K562 (cell line): ENCODE measurements around the gene BPIFB2. TPM values are rescaled to one million over a fixed set of nuclear protein-coding genes. Genes with fewer than 3 reads are reported as not detected.
A peak's percentile ranks its signal among the peaks of the same experiment; 100 is the strongest.

ENCODE experiments used
- ATAC-seq: fragments of 200-7000 bp; cut with Tn5 transposase; 3 replicates; pipeline ENCODE4 v1.9.1; 2020; ENCODE audit warnings: moderate library complexity
- BruUV-seq: library from RNA; stranded (reverse); fragments of 400-500 nt; replicated peaks from 2 replicates; lab custom pipeline; 2021; lab: Mats Ljungman, UMichigan
- CTCF ChIA-PET: fragments of 300-600 bp; formaldehyde crosslinking; extraction: SDS; loops from one replicate; lab custom pipeline; 2021; ENCODE audit warnings: low intra/inter-chr PET ratio; lab: Yijun Ruan, JAX
- POLR2A ChIA-PET: fragments of 300-600, 350-650 bp; sonication (Branson Sonifier 250); formaldehyde crosslinking; extraction: SDS; loops from one replicate; lab custom pipeline; 2021; ENCODE audit warnings: antibody characterized with exemption, inconsistent platforms; lab: Yijun Ruan, JAX
- DNase-seq, 4 experiments: peaks; one replicate each; pipeline versions ENCODE4 v3.0.0 to v3.0.0-alpha.2; 2011 to 2018; ENCODE audit warnings: low spot score in 3 of 4, mixed read lengths in 3 of 4; ENCODE audit errors: extremely low read depth in 1 of 4
- FAIRE-seq: peaks from 2 replicates; lab custom pipeline; 2011; peaks lifted over from hg19 to GRCh38; lab: Jason Lieb, UNC
- H2AFZ ChIP-seq: 2 replicates; pipeline ENCODE4 v1.6.0; 2011; ENCODE audit warnings: low read depth, low read length, control low read depth, inconsistent platforms
- H3K27ac ChIP-seq: fragments of 200-600 bp; 3 replicates; pipeline ENCODE4 v1.8.0; 2011; ENCODE audit warnings: low read depth, mild to moderate bottlenecking, control low read depth, inconsistent platforms, low read length, moderate library complexity, mixed read lengths; ENCODE audit errors: extremely low read depth
- H3K27me3 ChIP-seq, 2 experiments: fragments of 300-600 bp in 1 of 2; 2 replicates in 1 of 2; 3 replicates in 1 of 2; pipeline versions ENCODE4 v1.6.0 to v1.8.0; 2011; ENCODE audit warnings: inconsistent platforms in 2 of 2, low read length in 2 of 2, mild to moderate bottlenecking in 1 of 2, mixed read lengths in 1 of 2, moderate library complexity in 1 of 2; ENCODE audit not compliant: control insufficient read depth in 2 of 2, insufficient read depth in 2 of 2
- H3K36me3 ChIP-seq: fragments of 300-600 bp; 3 replicates; pipeline ENCODE4 v1.8.0; 2011; ENCODE audit warnings: mild to moderate bottlenecking, low read length, inconsistent platforms; ENCODE audit not compliant: control insufficient read depth, insufficient read depth
- H3K4me1 ChIP-seq, 2 experiments: fragments of 200-600 bp in 1 of 2; replicated peaks in 1 of 2; 2 replicates in 1 of 2; 3 replicates in 1 of 2; pipeline versions ENCODE4 v1.5.1 to v1.8.0; 2011; ENCODE audit warnings: inconsistent platforms in 2 of 2, low read length in 2 of 2, mild to moderate bottlenecking in 1 of 2, mixed read lengths in 1 of 2, moderate library complexity in 1 of 2; ENCODE audit not compliant: control insufficient read depth in 2 of 2, insufficient read depth in 2 of 2
- H3K4me2 ChIP-seq: 2 replicates; pipeline ENCODE4 v1.6.1; 2011; ENCODE audit warnings: low read length, control low read depth, inconsistent platforms, mixed read lengths; ENCODE audit not compliant: insufficient read depth
- H3K4me3 ChIP-seq: fragments of 200-600 bp; sonication (generic), shearing (Covaris generic); 2 replicates; pipeline ENCODE4 v1.5.1; 2016; ENCODE audit warnings: control low read depth, inconsistent platforms
- H3K79me2 ChIP-seq: fragments of 200-600 bp; 3 replicates; pipeline ENCODE4 v1.8.0; 2011; ENCODE audit warnings: low read length, inconsistent platforms; ENCODE audit not compliant: control insufficient read depth, insufficient read depth
- H3K9ac ChIP-seq, 2 experiments: 2 replicates each; pipeline versions ENCODE4 v1.6.0 to v1.6.1; 2011; ENCODE audit warnings: low read depth in 2 of 2, low read length in 2 of 2, control low read depth in 1 of 2, inconsistent platforms in 1 of 2, mild to moderate bottlenecking in 1 of 2, mixed read lengths in 1 of 2; ENCODE audit not compliant: insufficient read depth in 1 of 2
- H3K9me1 ChIP-seq: one replicate; pipeline ENCODE4 v1.6.0; 2011; ENCODE audit warnings: inconsistent platforms, mild to moderate bottlenecking, low read length, moderate library complexity; ENCODE audit not compliant: control insufficient read depth, insufficient read depth
- H3K9me3 ChIP-seq: replicated peaks from 2 replicates; pipeline ENCODE4 v1.5.1; 2011; ENCODE audit warnings: low read depth, low read length, inconsistent platforms; ENCODE audit not compliant: control insufficient read depth, insufficient read depth
- H4K20me1 ChIP-seq: replicated peaks from 2 replicates; pipeline ENCODE4 v1.6.1; 2011; ENCODE audit warnings: low read length, inconsistent platforms, mixed read lengths; ENCODE audit not compliant: control insufficient read depth, insufficient read depth
- ASH1L ChIP-seq: fragments of 450-650 bp; IDR thresholded peaks from 2 replicates; pipeline ENCODE4 v1.6.1; 2018; ENCODE audit warnings: borderline replicate concordance, mild to moderate bottlenecking, low read depth; ENCODE audit not compliant: partially characterized antibody
- CCNT2 ChIP-seq: IDR thresholded peaks from 2 replicates; pipeline ENCODE4 v1.6.1; 2011; ENCODE audit warnings: borderline replicate concordance, low read depth, mild to moderate bottlenecking, moderate library complexity, mixed read lengths, low read length; ENCODE audit not compliant: insufficient read length; ENCODE audit errors: extremely low read depth
- SP2 ChIP-seq: IDR thresholded peaks from 2 replicates; pipeline ENCODE4 v1.6.1; 2011; ENCODE audit warnings: mild to moderate bottlenecking, low read depth, low read length, moderate library complexity; ENCODE audit not compliant: poor library complexity, severe bottlenecking; ENCODE audit errors: extremely low read depth
- THRB ChIP-seq: fragments of 450-650 bp; formaldehyde crosslinking; conservative IDR thresholded peaks from 2 replicates; pipeline ENCODE4 v1.4.0; 2022; ENCODE audit warnings: mild to moderate bottlenecking, missing genetic modification characterization
- USF1 ChIP-seq: sonication (generic); formaldehyde crosslinking; IDR thresholded peaks from 2 replicates; pipeline ENCODE4 v1.9.0; 2022; ENCODE audit warnings: mild to moderate bottlenecking, missing genetic modification reagents
- ZC3H4 ChIP-seq: sonication (generic); formaldehyde crosslinking; IDR thresholded peaks from 2 replicates; pipeline ENCODE4 v1.9.0; 2021; ENCODE audit warnings: missing genetic modification reagents, borderline replicate concordance
- ZNF282 ChIP-seq: sonication (generic); formaldehyde crosslinking; IDR thresholded peaks from 2 replicates; pipeline ENCODE4 v1.8.1; 2023; ENCODE audit warnings: missing genetic modification reagents
- WGBS: fragments of 100-300 bp; shearing (Covaris generic); methylation state at CpG from one replicate; pipeline ENCODE4 v1.1.6; 2016; ENCODE audit warnings: low coverage, mixed read lengths; ENCODE audit not compliant: insufficient coverage; ENCODE audit errors: missing lambda C conversion rate; 5-methylcytosine and 5-hydroxymethylcytosine counted together
- in situ Hi-C: fragments of 300-500 bp; cut with MboI; formaldehyde crosslinking; loops from 4 replicates; pipeline ENCODE4 v1.15.0; 2018; ENCODE audit warnings: inconsistent platforms, mixed read lengths
- intact Hi-C: fragments of 100-400 bp; cut with micrococcal nuclease; formaldehyde crosslinking; loops from 2 replicates; pipeline ENCODE4 v1.14.2; 2022
- polyA plus RNA-seq, 8 experiments: library from polyadenylated mRNA; depleted of rRNA in 4 of 8; stranded (reverse) in 5 of 8; unstranded in 3 of 8; fragments of >200 nt; fragmentation: Nextera tagmentation in 2 of 8; fragmentation: Illumina TruSeq in 1 of 8; extraction: Ambion mirVana in 2 of 8; extraction: Trizol in 1 of 8; gene quantifications; 2 replicates each; pipeline versions ENCODE4 v1.2.1 to v1.2.3, GENCODE V29; 2011 to 2014; ENCODE audit warnings: inconsistent platforms in 1 of 8, missing spikeins in 1 of 8
- total RNA-seq, 7 experiments: library from RNA; depleted of rRNA in 6 of 7; stranded (reverse); fragments of >200 nt in 6 of 7; fragmentation: Illumina TruSeq in 2 of 7; extraction: Trizol in 2 of 7; gene quantifications; 2 replicates each; pipeline versions ENCODE4 v1.2.1 to v1.2.3, GENCODE V29; 2011 to 2021; ENCODE audit warnings: low replicate concordance in 1 of 7

BPIFB2 gene
- total and polyA plus RNA-seq, 9 of the 15 experiments (the other 6 are each of a cell fraction or from before 2014, with no cell fraction given): not detected

DNA sequence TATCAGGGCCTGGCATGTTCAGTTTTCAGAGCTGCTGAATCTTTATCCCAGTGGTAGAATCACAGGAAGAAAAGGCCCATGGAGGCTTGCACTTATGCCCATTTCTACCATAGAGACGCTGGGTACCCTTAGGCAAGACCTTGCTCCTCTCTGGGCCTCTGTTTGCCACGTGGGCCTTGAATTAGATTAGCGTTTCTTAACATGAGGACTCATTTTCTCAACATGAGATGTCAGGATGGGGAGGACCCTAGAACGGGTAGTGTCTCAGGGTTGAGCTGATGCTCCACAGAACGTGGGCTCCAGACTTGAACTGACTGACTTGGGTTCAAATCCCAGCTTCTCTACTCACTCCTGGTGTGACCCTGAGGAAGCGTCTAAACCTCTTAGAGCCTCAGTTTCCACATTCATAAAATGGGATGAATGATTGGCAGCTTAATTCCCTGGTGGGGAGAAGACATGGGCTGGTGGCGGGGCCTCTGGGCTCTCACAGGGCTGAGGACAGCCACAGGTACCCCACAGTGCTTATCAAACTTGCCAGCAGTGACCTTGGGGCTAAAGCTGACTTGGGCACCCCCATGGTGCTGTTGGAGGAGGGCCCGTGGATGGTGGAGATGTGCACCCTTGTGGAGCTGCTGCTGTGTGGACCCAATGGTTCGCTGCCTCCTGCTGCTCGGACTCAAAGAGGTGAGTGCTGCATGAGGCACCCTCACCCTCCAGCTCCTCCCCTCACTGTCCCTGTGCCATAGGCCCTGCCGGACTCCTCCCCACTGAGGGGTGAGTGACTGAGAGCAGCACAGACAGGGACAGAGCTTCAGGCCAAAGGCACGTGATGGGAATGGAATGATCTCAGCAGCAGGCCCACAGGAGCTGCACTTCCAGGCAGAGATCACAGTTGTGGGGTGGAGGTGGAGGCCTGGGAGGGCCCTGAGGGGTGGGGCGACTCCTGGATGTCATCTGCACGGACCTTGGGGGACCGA lies 31.5 kb upstream of the BPIFB2 start:
- POLR2A ChIA-PET: interaction anchor here (0.6 to 1.7 kb wide), 3 partner anchors 10 to 183 kb away, joined by 3 to 6 read pairs (median 4); no protein-coding TSS in a partner anchor
- DNase-seq (no peak), FAIRE-seq (no peak), ATAC-seq (peak; percentile 31; the same call in 2 of the 3 replicates)
- H2AFZ ChIP-seq: no peak overlapping the region
- no peak overlapping the region for H3K9ac ChIP-seq
- H3K79me2 ChIP-seq: no peaks in the 10 kb centered on the region
- BruUV-seq: no TSS peak
- no peak overlapping the region for H3K4me3 ChIP-seq
- no peaks in the 10 kb centered on the region for H3K9me1 ChIP-seq
- H3K27ac ChIP-seq: no peak overlapping the region
- in situ Hi-C loops (no loop called here), intact Hi-C loops (no loop called here)
- 0 out of 2 replicates have a peak, but pooled peaks cover 5% of the 10 kb centered on the region for H4K20me1 ChIP-seq
- no peaks in the 10 kb centered on the region for H3K36me3 ChIP-seq
- H3K9me3 ChIP-seq: no peaks in the 10 kb centered on the region
- 1% methylated on average over 14 of the region's 15 CpGs for WGBS
- no peak overlapping the region for H3K4me2 ChIP-seq
- peaks cover 5 to 8% of the 10 kb centered on the region in 2 experiments; a peak in 3 of 5 replicates for H3K4me1 ChIP-seq
- CTCF ChIA-PET: interaction anchor here (0.6 kb wide), 1 partner anchor 69 kb away, joined by 3 read pairs; no protein-coding TSS in a partner anchor
- peaks cover 22 to 61% of the 10 kb centered on the region in 2 experiments for H3K27me3 ChIP-seq
- TF ChIP-seq ZNF282 (CRISPR knock-in tag) (no peak), USF1 (peak; percentile 42; the same call in 1 of the 2 replicates), ZC3H4 (no peak), THRB (no peak), CCNT2 (no peak), SP2 (no peak), ASH1L (no peak)
